H1 (cell line): ENCODE results near the gene VPS11.

Experiments used
- CBX5 ChIP-seq: fragments of 300-800, 300-1000 bp; sonication (generic); IDR thresholded peaks from 2 replicates; pipeline ENCODE4 v1.7.1; 2016; ENCODE audit warnings: antibody characterized with exemption, low read length, low read depth
- CTCF ChIP-seq, 3 experiments: IDR thresholded peaks; 1 replicate in 2 of 3; 2 replicates in 1 of 3; pipeline versions ENCODE4 v1.5.1 to v1.6.1; 2011; ENCODE audit warnings: low read length in 3 of 3, mild to moderate bottlenecking in 3 of 3, inconsistent platforms in 2 of 3, low read depth in 1 of 3, moderate library complexity in 1 of 3; ENCODE audit not compliant: insufficient read depth in 1 of 3; ENCODE audit errors: control extremely low read depth in 1 of 3
- GABPA ChIP-seq: IDR thresholded peaks from 2 replicates; pipeline ENCODE4 v1.6.1; 2011; ENCODE audit warnings: mild to moderate bottlenecking, low read length, moderate library complexity, borderline replicate concordance; ENCODE audit not compliant: insufficient read depth
- KDM1A ChIP-seq: fragments of 200-600, 300-600 bp; sonication (generic); IDR thresholded peaks from 2 replicates; pipeline ENCODE4 v1.7.1; 2016; ENCODE audit warnings: mild to moderate bottlenecking, low read length, borderline replicate concordance
- MAX ChIP-seq: IDR thresholded peaks from 2 replicates; pipeline ENCODE4 v1.6.1; 2012; ENCODE audit warnings: inconsistent platforms
- NRF1 ChIP-seq: IDR thresholded peaks from 2 replicates; pipeline ENCODE4 v1.6.1; 2011; ENCODE audit warnings: mild to moderate bottlenecking, low read depth, low read length, improper control_type of control experiment
- POLR2A ChIP-seq, 2 experiments: IDR thresholded peaks; 1 replicate in 1 of 2; 2 replicates in 1 of 2; pipeline ENCODE4 v1.6.1; 2011; ENCODE audit warnings: low read depth in 2 of 2, low read length in 2 of 2, mild to moderate bottlenecking in 2 of 2; ENCODE audit errors: control extremely low read depth in 1 of 2
- SAP30 ChIP-seq: fragments of 300-600 bp; sonication (generic); IDR thresholded peaks from 2 replicates; pipeline ENCODE4 v1.7.1; 2012; ENCODE audit warnings: low read length, moderate library complexity, mild to moderate bottlenecking, inconsistent platforms; ENCODE audit not compliant: insufficient read depth, insufficient replicate concordance

DNA sequence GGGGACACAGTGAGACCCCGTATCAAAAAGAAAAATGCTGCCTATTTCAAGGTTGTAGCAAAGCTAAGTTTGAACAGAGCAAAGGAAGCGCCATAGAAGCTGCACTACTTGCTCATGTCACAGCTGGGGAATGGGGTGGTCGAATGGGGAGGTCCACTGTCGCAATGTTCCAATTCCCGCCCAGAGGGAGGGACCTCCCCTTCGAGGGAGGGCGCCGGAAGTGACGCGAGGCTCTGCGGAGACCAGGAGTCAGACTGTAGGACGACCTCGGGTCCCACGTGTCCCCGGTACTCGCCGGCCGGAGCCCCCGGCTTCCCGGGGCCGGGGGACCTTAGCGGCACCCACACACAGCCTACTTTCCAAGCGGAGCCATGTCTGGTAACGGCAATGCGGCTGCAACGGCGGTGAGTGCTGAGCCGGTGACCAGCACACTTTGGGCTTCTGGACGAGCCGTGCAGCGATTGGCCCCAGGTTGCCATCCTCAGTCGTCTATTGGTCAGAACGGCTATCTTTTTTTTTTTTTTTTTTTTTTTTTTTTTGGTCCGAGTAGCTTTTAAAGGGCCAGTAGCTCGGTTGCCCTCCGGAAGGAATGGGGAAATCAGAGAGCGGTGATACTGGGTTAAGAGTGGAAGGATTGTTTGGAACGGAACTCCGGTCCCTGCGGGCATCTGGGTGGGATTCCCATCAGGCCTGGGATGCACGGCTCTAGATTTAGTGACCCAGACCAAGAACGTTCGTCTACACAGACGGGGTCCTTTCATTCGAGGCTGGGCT, 17.2 kb downstream of the VPS11 start, which contains the start of gene HMBS:
- TF ChIP-seq KDM1A (no peak; the same call in 1 of the 2 replicates), CBX5 (no peak), GABPA (0 out of 2 replicates have a peak, but pooled peaks have one; percentile 50), NRF1 (no peak), CTCF (IDR thresholded peaks at IDR 0.05; ENCODE audit: control extremely low read depth in 1 of 3, insufficient read depth in 1 of 3, low read depth in 1 of 3, low read length in 3 of 3) (no peak), MAX (peak; percentile 77), SAP30 (no peak), POLR2A (IDR thresholded peaks at IDR 0.05; ENCODE audit: control extremely low read depth in 1 of 2, low read depth in 2 of 2, low read length in 2 of 2) (peak; percentile 68 to 95)
